H1 (cell line): ENCODE results near the gene OR5L1. TPM values are rescaled to one million over a fixed set of nuclear protein-coding genes. Genes with fewer than 3 reads are reported as not detected.

ENCODE experiments used
- CHD7 ChIP-seq: fragments of 300-600 bp; sonication (generic); IDR thresholded peaks from 2 replicates; pipeline ENCODE4 v1.7.1; 2012; ENCODE audit warnings: low read length, moderate library complexity, mild to moderate bottlenecking, inconsistent platforms; ENCODE audit not compliant: insufficient replicate concordance
- E2F6 ChIP-seq: IDR thresholded peaks from 2 replicates; pipeline ENCODE4 v1.6.1; 2012; ENCODE audit warnings: inconsistent platforms
- KDM1A ChIP-seq: fragments of 200-600, 300-600 bp; sonication (generic); IDR thresholded peaks from 2 replicates; pipeline ENCODE4 v1.7.1; 2016; ENCODE audit warnings: mild to moderate bottlenecking, low read length, borderline replicate concordance
- MAX ChIP-seq: IDR thresholded peaks from 2 replicates; pipeline ENCODE4 v1.6.1; 2012; ENCODE audit warnings: inconsistent platforms
- NANOG ChIP-seq: IDR thresholded peaks from 2 replicates; pipeline ENCODE4 v1.6.1; 2011; ENCODE audit warnings: low read length, low read depth, mild to moderate bottlenecking, inconsistent platforms; ENCODE audit not compliant: insufficient read depth, poor library complexity, severe bottlenecking
- polyA plus RNA-seq, 7 experiments: library from polyadenylated mRNA; depleted of rRNA in 3 of 7; stranded (reverse) in 5 of 7; unstranded in 2 of 7; fragments of >200 nt in 5 of 7; fragments of 200-250 nt in 2 of 7; gene quantifications; 1 replicate in 5 of 7; 2 replicates in 1 of 7; 4 replicates in 1 of 7; pipeline versions ENCODE4 v1.2.1 to v1.2.3, GENCODE V29; 2011 to 2013; ENCODE audit warnings: missing spikeins in 2 of 7, mixed read lengths in 2 of 7
- total RNA-seq: library from RNA; stranded (reverse); fragmentation: NEBNext Ultra II Directional; extraction: Animal tissue kit (Norgen Biotek cat#: 25700); gene quantifications from 2 replicates; pipeline ENCODE4 v1.2.1, GENCODE V29; 2021

The OR5L1 gene
- total and polyA plus RNA-seq, 2 of the 8 experiments (the other 6 are each of a cell fraction or from before 2014, with no cell fraction given) = not detected

- no peak for TF ChIP-seq CHD7
- no peak for TF ChIP-seq E2F6
- no peak for TF ChIP-seq NANOG
- no peak for TF ChIP-seq KDM1A
- TF ChIP-seq MAX = no peak
- TF ChIP-seq, all 59 proteins: peak for 0
Measured at GRCh38 chr11:55838452-55838851, 27.3 kb downstream of the OR5L1 start, which contains the start of gene OR5D16 (continued).
